Measurements from ENCODE around the gene AGRP.

Gene AGRP

GRCh38 chr16:67470359-67470758 lies 13.0 kb downstream of the AGRP start:
- POLR2A ChIA-PET, result interaction anchor here (0.6 to 1.0 kb wide), 2 partner anchors 360 to 595 kb away, joined by 4 read pairs; no protein-coding TSS in a partner anchor
- H3K36me3 ChIP-seq (ENCODE audit: control insufficient read depth in 2 of 2, insufficient read depth in 1 of 2, low read length in 2 of 2), result peaks cover 0 to 9% of the 10 kb centered on the region in 2 experiments; a peak in 1 of 3 replicates
- peaks cover 6% of the 10 kb centered on the region; the same call in 1 of the 2 replicates for H3K4me1 ChIP-seq (ENCODE audit: control insufficient read depth, insufficient read depth, low read length)
- H3K4me3 ChIP-seq (ENCODE audit: low read depth, low read length), result no peak overlapping the region
- CTCF ChIA-PET, result interaction anchor here (0.7 to 1.6 kb wide), 4 partner anchors 11 to 190 kb away, joined by 3 to 4 read pairs (median 4); partner anchors contain the start of gene ATP6V0D1
- no peaks in the 10 kb centered on the region for H3K9me3 ChIP-seq (ENCODE audit: control insufficient read depth, insufficient read depth, low read depth, low read length)
- TF ChIP-seq ZNF626 (tag by site-specific recombination; IDR thresholded peaks at IDR 0.05) (no peak), MEIS1 (CRISPR knock-in tag; IDR thresholded peaks at IDR 0.05; ENCODE audit: borderline replicate concordance) (no peak), ZNF266 (tag by site-specific recombination; IDR thresholded peaks at IDR 0.05; ENCODE audit: low read depth) (no peak), ZNF138 (tag by site-specific recombination; IDR thresholded peaks at IDR 0.05; ENCODE audit: borderline replicate concordance) (no peak), ZNF792 (tag by site-specific recombination; IDR thresholded peaks at IDR 0.05) (no peak), ZBTB7A (tag by site-specific recombination; IDR thresholded peaks at IDR 0.05; ENCODE audit: low read depth) (no peak), ATF2 (tag by site-specific recombination; IDR thresholded peaks at IDR 0.05; ENCODE audit: low read depth) (no peak), ZNF214 (tag by site-specific recombination; IDR thresholded peaks at IDR 0.05; ENCODE audit: borderline replicate concordance) (no peak), KLF17 (tag by site-specific recombination; IDR thresholded peaks at IDR 0.05) (no peak)
- H3K27ac ChIP-seq (ENCODE audit: extremely low read depth, low read depth, low read length), result no peak overlapping the region

- Histone ChIP-seq H3K27ac (ENCODE audit: extremely low read depth, low read depth, low read length) (no peak overlapping the region), H3K36me3 (ENCODE audit: control insufficient read depth in 2 of 2, insufficient read depth in 1 of 2, low read length in 2 of 2) (no peaks in the 10 kb centered on the region), H3K9me3 (ENCODE audit: control insufficient read depth, insufficient read depth, low read depth, low read length) (no peaks in the 10 kb centered on the region), H3K4me1 (ENCODE audit: control insufficient read depth, insufficient read depth, low read length) (no peaks in the 10 kb centered on the region), H3K4me3 (ENCODE audit: low read depth, low read length) (no peak overlapping the region)
- ChIA-PET CTCF (interaction anchor here (0.6 to 8.4 kb wide), 8 partner anchors 10 to 208 kb away, joined by 3 to 99 read pairs (median 4); no protein-coding TSS in a partner anchor), POLR2A (no interaction called here)
- TF ChIP-seq ZBTB26 (tag by site-specific recombination; optimal IDR thresholded peaks at IDR 0.05), result no peak
- no peak for TF ChIP-seq ZNF510 (tag by site-specific recombination; IDR thresholded peaks at IDR 0.05; ENCODE audit: insufficient replicate concordance)
- no peak for TF ChIP-seq PRDM2 (tag by site-specific recombination; IDR thresholded peaks at IDR 0.05; ENCODE audit: borderline replicate concordance)
- TF ChIP-seq KLF7 (tag by site-specific recombination; IDR thresholded peaks at IDR 0.05; ENCODE audit: borderline replicate concordance), result no peak
- TF ChIP-seq WT1 (tag by site-specific recombination; IDR thresholded peaks at IDR 0.05), result no peak
- no peak for TF ChIP-seq GFI1B (tag by site-specific recombination; IDR thresholded peaks at IDR 0.05)
- no peak for TF ChIP-seq ZNF280C (tag by site-specific recombination; IDR thresholded peaks at IDR 0.05)
- no peak for TF ChIP-seq ZBTB49 (tag by site-specific recombination; IDR thresholded peaks at IDR 0.05; ENCODE audit: low read depth)
- TF ChIP-seq ZNF114 (tag by site-specific recombination; IDR thresholded peaks at IDR 0.05), result no peak
- TF ChIP-seq ZNF501 (tag by site-specific recombination; IDR thresholded peaks at IDR 0.05), result no peak
- no peak for TF ChIP-seq ZNF146 (tag by site-specific recombination; IDR thresholded peaks at IDR 0.05)
Observed at GRCh38 chr16:67468731-67469130, 14.6 kb downstream of the AGRP start.

Data from HEK293 (cell line).